Epithelial cell of proximal tubule (primary cell): ENCODE measurements around the gene EFNA5. TPM values are rescaled to one million over a fixed set of nuclear protein-coding genes. Genes with fewer than 3 reads are reported as not detected.
A peak's percentile ranks its signal among the peaks of the same experiment; 100 is the strongest.

Experiments
- DNase-seq: peaks from one replicate; pipeline ENCODE4 v3.0.0-alpha.2; 2011; ENCODE audit warnings: low read depth
- H3K4me3 ChIP-seq: 2 replicates; pipeline ENCODE4 v1.5.1; 2011; ENCODE audit warnings: low read depth, mild to moderate bottlenecking, low read length
- CTCF ChIP-seq: conservative IDR thresholded peaks from 2 replicates; pipeline ENCODE4 v1.5.1; 2012; ENCODE audit warnings: low read depth, mild to moderate bottlenecking, low read length
- total RNA-seq: library from RNA; depleted of rRNA; stranded (reverse); fragments of >200 nt; gene quantifications from 2 replicates; pipeline ENCODE4 v1.2.3, GENCODE V29; 2015

Gene EFNA5
- 17.8 and 28.1 TPM in 2 replicates for total RNA-seq

DNA sequence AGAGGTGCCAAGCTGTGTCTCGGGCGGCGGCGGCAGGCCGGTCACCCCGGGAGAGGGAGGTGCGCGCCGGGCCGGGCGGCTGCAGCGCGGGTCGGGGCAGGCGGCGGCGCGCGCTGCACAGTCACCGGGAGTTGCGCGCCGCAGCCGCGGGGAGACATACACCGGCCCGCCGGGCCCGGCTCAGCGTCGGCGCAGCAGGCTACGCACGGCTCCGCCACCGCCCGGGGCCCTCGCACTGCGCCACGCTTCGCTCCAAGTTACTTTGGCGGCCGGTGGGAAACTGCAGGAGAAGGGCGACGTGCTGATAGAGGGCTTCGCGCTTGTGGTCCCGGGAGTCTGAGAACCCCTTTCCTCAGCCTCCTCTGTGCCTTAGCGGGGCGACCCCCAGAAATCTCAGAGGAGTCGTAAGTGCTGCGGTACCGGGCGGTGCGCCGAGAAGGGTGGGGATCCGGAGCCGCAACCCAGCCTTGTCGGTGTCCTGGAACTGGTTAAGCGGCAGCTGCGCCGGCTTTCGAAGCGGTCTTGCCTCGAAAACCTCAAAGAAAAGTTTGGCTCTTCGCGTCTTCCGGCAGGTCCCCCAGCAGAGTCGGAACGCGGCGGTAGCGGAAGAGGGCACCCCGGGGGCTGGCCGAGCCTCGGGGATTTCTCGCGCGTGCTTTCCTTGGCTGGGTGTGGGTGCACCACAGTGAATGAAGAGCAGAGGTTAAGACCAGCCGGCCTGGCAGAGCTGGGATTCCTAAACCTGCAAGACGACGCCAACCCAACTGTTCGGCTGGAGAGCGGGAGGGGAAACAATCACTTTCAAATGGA lies at the start of gene EFNA5:
Gene EFNA5 (minus strand): TSS at position 6 of the 810 bp plus-strand sequence.
- TF ChIP-seq CTCF = no peak
- DNase-seq = no peak
- peak within 1 kb of the TSS; percentile 83 for H3K4me3 ChIP-seq

DNA sequence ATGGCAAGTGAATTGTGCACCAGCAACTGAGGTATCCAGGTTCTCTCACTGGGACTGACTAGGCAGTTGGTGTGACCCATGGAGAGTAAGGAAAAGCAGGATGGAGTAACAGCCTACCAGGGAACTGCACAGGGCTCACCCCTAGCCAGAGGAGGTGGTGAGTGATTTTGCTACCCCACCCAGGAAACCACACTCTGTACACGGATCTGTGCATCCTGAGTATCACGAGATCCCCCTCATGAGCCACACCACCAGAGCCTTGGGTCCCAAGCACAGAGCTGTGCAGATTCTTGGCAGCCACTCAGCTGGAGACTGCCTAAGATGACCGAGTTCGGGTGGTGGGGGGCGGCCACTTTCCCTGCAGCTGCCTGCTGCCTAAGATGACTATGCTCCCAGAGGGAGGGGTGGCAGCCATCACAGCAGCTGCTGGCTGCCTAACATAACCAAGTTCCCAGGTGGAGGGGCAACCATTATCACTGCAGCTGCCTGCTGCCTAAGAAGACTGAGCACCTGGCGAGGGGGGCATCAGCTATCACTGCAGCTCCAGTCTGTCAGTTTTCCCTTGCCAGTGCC lies 48.4 kb upstream of the EFNA5 start:
- no peak for DNase-seq
- H3K4me3 ChIP-seq = no peak overlapping the region
- no peak for TF ChIP-seq CTCF

DNA sequence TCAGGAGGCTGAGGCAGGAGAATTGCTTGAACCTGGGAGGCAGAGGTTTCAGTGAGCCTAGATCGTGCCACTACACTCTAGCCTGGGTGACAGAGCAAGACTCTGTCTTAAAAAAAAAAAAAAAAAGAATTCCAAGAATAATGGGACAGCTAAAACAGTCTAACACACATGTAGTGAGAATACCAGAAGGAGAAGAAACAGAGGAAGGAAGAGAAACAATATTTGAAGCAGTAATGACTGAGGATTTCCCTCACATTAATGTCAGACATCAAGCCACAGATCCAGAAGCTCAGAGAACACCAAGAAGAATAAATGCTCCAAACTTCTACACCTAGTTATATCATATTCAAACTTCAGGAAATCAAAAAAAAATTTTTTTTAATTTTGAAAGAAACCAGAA lies 47.1 kb upstream of the EFNA5 start:
- TF ChIP-seq CTCF = no peak
- DNase-seq = no peak
- H3K4me3 ChIP-seq = no peak overlapping the region

DNA sequence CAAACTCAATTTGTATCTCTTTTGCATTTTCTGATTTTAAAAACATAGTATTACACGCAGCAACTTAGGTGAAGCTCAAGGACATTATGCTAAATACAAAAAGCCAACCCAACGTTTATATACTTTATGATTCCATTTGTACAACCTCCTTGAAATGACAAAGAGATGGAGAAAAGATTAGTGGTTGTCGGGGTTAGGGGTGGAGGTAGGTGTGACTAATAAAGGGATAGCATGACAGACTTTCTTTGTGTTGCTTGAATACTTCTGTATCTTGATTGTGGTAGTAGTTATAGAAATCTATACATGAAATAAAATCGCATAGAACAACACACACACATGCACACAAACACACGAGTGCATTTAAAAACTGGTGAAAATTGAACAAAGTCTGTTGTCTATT lies 42.5 kb upstream of the EFNA5 start:
- DNase-seq = no peak
- TF ChIP-seq CTCF = no peak
- no peak overlapping the region for H3K4me3 ChIP-seq

- no peak for DNase-seq
- no peak overlapping the region for H3K4me3 ChIP-seq
- TF ChIP-seq CTCF = no peak
Observed at GRCh38 chr5:107712359-107712870, 41.7 kb upstream of the EFNA5 start.

DNA sequence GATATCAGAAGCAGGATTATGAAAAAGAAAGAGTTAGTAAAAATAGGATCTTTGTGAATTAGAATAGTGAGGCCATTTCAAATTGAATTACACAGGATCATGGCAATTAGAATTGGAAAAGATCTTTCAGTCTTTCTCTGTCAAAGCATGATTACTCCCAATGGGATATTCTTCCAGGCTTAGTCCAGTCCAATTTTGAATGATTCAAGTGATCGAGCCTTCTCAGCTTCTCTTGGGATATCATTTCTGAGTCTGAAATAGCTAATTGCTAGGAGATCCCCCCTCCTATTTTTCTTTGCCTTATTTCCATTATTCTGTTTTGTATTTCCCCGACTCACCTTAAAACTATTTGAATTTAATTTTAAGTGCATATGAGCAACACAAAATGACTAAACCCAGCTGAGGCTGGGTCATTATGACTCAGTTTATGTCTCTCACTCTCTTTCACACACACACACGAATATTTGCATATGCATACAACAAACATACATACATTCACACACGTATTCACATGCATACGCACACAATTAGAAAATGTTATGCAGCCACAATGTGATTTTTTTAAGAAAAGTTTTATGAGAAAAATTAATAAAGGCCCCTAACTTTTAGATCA lies 34.8 kb upstream of the EFNA5 start:
- TF ChIP-seq CTCF = no peak
- DNase-seq = peak; percentile 3
- H3K4me3 ChIP-seq = no peak overlapping the region
